Fibroblast of peridontal ligament (primary cell): Measurements from ENCODE around the gene TBC1D16.
"Not testable (repeated sequence)": the region's sequence is repeated elsewhere in the genome, so short reads cannot be mapped to it uniquely, and the experiment has no call there.

ENCODE experiments used
- DNase-seq: peaks from one replicate; pipeline ENCODE4 v3.0.0-alpha.2; 2010; ENCODE audit errors: extremely low read depth

Gene TBC1D16

GRCh38 chr17:80051681-80052080, 16.0 kb upstream of the TBC1D16 start:
- DNase-seq = no peak

- no peak for DNase-seq
Measured at GRCh38 chr17:80050706-80051105, 15.0 kb upstream of the TBC1D16 start.

- no peak for DNase-seq
Measured at GRCh38 chr17:80049986-80050385, 14.3 kb upstream of the TBC1D16 start.

GRCh38 chr17:80047176-80047575, 11.5 kb upstream of the TBC1D16 start:
- no peak for DNase-seq

GRCh38 chr17:80046709-80047108, 11.0 kb upstream of the TBC1D16 start:
- DNase-seq = not testable (repeated sequence)

- no peak for DNase-seq
Measured at GRCh38 chr17:80045703-80046102, 10.0 kb upstream of the TBC1D16 start.

- DNase-seq = no peak
Measured at GRCh38 chr17:80043963-80044362, 8.3 kb upstream of the TBC1D16 start.

- DNase-seq = peak; percentile 22
Measured at GRCh38 chr17:80036715-80037477, 1.2 kb upstream of the TBC1D16 start.

- peak; percentile 66 for DNase-seq
Measured at GRCh38 chr17:80035937-80036714, 454 bp upstream of the TBC1D16 start, which contains the start of gene CCDC40. CCDC40 (plus strand) TSS chr17:80036642; CDS start chr17:80036663, 21 bp downstream.

GRCh38 chr17:80034791-80035686, 633 bp downstream of the TBC1D16 start:
- DNase-seq = peak; percentile 47

GRCh38 chr17:80033840-80034239, 1.8 kb downstream of the TBC1D16 start:
- no peak for DNase-seq

- DNase-seq = no peak
Measured at GRCh38 chr17:80032614-80033171, 3.0 kb downstream of the TBC1D16 start.

- DNase-seq = no peak
Measured at GRCh38 chr17:80031691-80032430, 3.8 kb downstream of the TBC1D16 start.

GRCh38 chr17:80030730-80031410, 4.8 kb downstream of the TBC1D16 start:
- no peak for DNase-seq

GRCh38 chr17:80029258-80029974, 6.3 kb downstream of the TBC1D16 start:
- peak; percentile 86 for DNase-seq

GRCh38 chr17:80028030-80028429, 7.6 kb downstream of the TBC1D16 start:
- no peak for DNase-seq

GRCh38 chr17:80027043-80027435, 8.6 kb downstream of the TBC1D16 start:
- no peak for DNase-seq

GRCh38 chr17:80026359-80027042, 9.2 kb downstream of the TBC1D16 start:
- DNase-seq = no peak

GRCh38 chr17:80025796-80026195, 9.9 kb downstream of the TBC1D16 start:
- no peak for DNase-seq
